ENCODE results near the gene PUSL1.

DNA sequence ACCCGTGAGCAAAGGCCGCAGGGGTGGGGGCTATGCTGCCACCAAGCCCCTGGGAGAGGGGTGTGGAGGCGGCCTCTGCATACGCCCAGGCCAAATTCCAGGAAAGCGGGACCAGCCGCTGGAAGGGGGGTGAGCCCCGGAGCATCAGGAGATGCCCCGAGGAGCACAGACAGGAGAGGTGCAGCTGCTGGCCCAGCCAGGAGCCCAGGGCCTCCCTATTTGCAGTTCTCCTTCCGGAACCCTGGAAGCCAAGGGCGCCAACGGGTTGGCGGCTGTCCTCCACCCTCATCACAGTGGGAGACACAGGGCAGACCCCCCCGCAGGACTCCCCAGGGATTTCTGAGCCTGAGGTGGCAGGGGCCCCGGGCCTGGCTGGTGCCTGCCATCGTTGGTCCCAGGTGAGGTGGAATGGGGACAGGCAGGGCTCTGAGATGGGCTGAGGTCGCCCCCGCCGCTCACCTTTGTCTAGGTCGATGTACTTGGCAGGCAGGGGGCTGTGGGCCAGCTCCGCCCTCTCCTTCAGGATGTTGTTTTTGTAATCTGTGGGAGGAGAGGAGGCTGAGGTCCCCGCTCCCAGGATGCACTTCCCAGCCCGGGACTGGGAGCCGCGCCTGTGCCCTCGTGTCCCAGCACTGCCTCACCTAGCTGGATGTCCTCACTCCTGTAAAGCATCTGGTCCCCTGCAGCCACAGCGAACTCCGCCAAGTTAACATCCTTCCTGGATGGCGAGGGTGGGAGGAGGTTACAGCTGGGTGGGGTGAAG, 45.2 kb downstream of the PUSL1 start:
- TF ChIP-seq, protein P1, sequence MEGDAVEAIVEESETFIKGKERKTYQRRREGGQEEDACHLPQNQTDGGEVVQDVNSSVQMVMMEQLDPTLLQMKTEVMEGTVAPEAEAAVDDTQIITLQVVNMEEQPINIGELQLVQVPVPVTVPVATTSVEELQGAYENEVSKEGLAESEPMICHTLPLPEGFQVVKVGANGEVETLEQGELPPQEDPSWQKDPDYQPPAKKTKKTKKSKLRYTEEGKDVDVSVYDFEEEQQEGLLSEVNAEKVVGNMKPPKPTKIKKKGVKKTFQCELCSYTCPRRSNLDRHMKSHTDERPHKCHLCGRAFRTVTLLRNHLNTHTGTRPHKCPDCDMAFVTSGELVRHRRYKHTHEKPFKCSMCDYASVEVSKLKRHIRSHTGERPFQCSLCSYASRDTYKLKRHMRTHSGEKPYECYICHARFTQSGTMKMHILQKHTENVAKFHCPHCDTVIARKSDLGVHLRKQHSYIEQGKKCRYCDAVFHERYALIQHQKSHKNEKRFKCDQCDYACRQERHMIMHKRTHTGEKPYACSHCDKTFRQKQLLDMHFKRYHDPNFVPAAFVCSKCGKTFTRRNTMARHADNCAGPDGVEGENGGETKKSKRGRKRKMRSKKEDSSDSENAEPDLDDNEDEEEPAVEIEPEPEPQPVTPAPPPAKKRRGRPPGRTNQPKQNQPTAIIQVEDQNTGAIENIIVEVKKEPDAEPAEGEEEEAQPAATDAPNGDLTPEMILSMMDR (IDR thresholded peaks at IDR 0.05; ENCODE audit: low read depth, low read length), result no peak
- TF ChIP-seq EZH2phosphoT487 (IDR thresholded peaks at IDR 0.05; ENCODE audit: low read depth), result no peak

Measured in OCI-LY3 (cell line).